ENCODE results near the gene ZNF594. TPM values are rescaled to one million over a fixed set of nuclear protein-coding genes. Genes with fewer than 3 reads are reported as not detected.

The ZNF594 gene
- total RNA-seq = 0.87 and 2.1 TPM in 2 replicates

DNA sequence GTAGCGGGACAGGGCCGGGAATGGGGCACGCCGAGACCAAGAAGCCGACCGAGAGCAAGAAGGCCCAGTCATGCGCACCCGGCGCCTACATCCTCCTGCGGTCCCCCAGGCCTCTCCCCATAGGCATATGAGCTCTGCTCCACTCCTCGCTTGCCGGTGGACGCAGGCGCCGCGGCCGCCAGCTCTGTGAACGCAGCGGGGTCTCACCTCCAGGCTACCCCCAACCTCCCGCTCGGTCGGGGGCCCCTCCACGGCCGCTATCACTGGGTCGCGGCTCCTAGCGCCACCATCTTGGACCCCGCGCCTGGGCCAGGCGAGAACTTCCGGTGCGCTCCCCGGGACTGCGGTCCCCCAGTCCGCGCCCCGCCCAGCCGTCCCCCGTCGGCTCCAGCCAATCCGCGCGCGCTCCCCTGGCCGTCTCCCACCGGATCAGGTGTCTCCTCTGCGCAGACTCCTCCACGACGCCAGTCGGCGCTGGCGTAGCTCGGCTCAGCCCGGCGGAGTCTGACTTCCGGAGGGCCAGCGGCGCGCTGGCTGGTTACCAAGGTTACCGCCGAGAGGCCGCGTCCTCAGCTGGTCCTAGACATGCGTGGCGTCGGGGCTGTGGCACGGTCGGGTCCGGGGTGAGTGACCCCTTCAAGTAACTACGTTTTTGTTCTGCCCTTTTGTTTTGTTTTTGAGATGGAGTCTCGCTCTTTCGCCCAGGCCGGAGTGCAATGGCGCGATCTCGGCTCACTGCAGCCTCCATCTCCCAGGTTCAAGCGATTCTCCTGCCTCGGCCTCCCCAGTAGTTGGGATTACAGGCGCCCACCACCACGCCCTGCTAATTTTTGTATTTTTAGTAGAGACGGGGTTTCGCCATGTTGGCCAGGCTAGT lies at the start of gene ZNF594:
Gene ZNF594, minus strand, starts transcription at position 328 of the 877 bp plus-strand sequence. CDS start 7,612 bp downstream, outside the sequence.

DNA sequence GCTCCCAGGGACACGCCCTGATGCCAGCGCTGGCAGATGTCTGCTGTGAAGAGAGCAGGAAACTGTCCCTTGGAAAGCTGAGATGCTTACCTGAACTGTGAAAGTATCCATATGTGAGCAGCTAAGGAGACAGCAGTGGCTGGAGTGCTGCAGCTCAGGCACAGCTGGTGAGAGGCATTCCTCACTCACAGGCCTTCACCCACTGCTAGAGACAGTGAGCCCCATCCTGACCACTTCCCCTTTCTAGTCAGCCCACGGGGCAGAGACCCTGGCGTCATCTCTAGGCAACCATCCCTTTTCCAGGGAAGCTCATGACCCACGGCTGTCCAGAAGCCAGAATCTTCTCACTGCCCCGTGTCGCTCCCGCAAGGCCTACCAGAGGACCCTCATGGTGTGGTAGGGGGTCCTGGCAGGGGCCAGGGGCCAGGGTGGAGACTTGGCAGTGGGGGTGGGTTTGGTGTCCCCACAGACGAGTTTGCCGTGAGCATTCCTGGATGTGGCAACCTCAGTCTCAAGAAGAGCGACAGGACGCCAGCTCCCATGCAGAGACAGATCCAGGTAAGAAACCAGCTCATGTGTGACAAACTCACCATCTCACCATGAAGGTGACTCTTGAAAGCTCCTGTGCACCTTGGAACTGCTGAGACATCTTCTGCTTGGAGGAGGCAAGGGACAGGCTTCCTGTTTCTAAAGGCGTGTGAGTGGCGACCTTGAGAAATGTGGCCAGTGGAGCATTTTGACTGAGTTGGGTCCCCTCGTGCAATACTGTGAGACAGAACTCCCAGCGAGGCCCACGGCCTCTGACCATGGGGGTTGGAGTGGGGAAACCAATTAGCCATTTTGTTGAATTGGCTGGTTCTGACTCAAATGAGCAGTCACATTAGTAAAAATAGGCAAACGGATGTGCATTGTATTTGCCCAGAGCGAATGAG lies 43.2 kb upstream of the ZNF594 start, which contains the start of gene SCIMP:
Gene SCIMP, minus strand, starts transcription at position 216 of the 932 bp plus-strand sequence. Its CDS starts 105 bp downstream, at position 111.

Other genes with a start within 250 kb of the ZNF594 start
- gene PFN1, start 243.3 kb downstream of the ZNF594 start, total RNA-seq = 1,881 and 2,020 TPM in 2 replicates
- 0.61 and 0.86 TPM in 2 replicates for gene ENO3, start 240.7 kb downstream of the ZNF594 start, total RNA-seq
- gene SPAG7, start 224.1 kb downstream of the ZNF594 start, total RNA-seq = 64.0 and 77.2 TPM in 2 replicates
- 9.7 and 22.2 TPM in 2 replicates for gene CAMTA2, start 204.2 kb downstream of the ZNF594 start, total RNA-seq
- gene INCA1, start 194.3 kb downstream of the ZNF594 start, total RNA-seq = 0.08 TPM in 1 of 2 replicates, not detected in the other
- 73.7 and 76.2 TPM in 2 replicates for gene KIF1C, start 193.9 kb downstream of the ZNF594 start, total RNA-seq
- 0.08 and 0.62 TPM in 2 replicates for gene SLC52A1, start 156.4 kb downstream of the ZNF594 start, total RNA-seq
- gene ZFP3, start 113.4 kb downstream of the ZNF594 start, total RNA-seq = 0.30 and 0.94 TPM in 2 replicates
- gene ZNF232, start 80.0 kb downstream of the ZNF594 start, total RNA-seq = 5.8 and 5.9 TPM in 2 replicates
- under 0.01 TPM in 1 of 2 replicates, not detected in the other for gene USP6, start 75.8 kb downstream of the ZNF594 start, total RNA-seq
- not detected in 2 replicates for gene SCIMP, start 43.0 kb upstream of the ZNF594 start, total RNA-seq
- 19.8 and 28.0 TPM in 2 replicates for gene RABEP1, start 90.4 kb upstream of the ZNF594 start, total RNA-seq
- gene NUP88, start 227.8 kb upstream of the ZNF594 start, total RNA-seq = 68.5 and 96.7 TPM in 2 replicates
- gene RPAIN, start 228.3 kb upstream of the ZNF594 start, total RNA-seq = 25.1 and 31.0 TPM in 2 replicates
- 315 and 586 TPM in 2 replicates for gene C1QBP, start 247.3 kb upstream of the ZNF594 start, total RNA-seq

Measured in hair follicular keratinocyte (primary cell).